ENCODE results near the gene LMOD2. TPM values are rescaled to one million over a fixed set of nuclear protein-coding genes. Genes with fewer than 3 reads are reported as not detected.
A peak's percentile ranks its signal among the peaks of the same experiment; 100 is the strongest.

Gene LMOD2
- total and polyA plus RNA-seq, 9 of the 15 experiments (the other 6 are each of a cell fraction or from before 2014, with no cell fraction given), result 0.04 TPM; not detected in 8

- no peak for TF ChIP-seq STAT6 (CRISPR knock-in tag; IDR thresholded peaks at IDR 0.05)
- TF ChIP-seq GATAD2A (IDR thresholded peaks at IDR 0.05), result no peak
- TF ChIP-seq ZNF175 (CRISPR knock-in tag; IDR thresholded peaks at IDR 0.05; ENCODE audit: low read depth), result no peak
- no peak for TF ChIP-seq SREBF1 (IDR thresholded peaks at IDR 0.05; ENCODE audit: borderline replicate concordance, low read depth, low read length)
- TF ChIP-seq MBD2 (IDR thresholded peaks at IDR 0.05; ENCODE audit: borderline replicate concordance, low read depth), result no peak
- no peak for TF ChIP-seq REST (IDR thresholded peaks at IDR 0.05; ENCODE audit: borderline replicate concordance)
- no peak for TF ChIP-seq REST (CRISPR knock-in tag; IDR thresholded peaks at IDR 0.05; ENCODE audit: low read depth)
- peak; percentile 46; the same call in 1 of the 2 replicates for TF ChIP-seq DPF2 (IDR thresholded peaks at IDR 0.05)
- TF ChIP-seq GABPA (tag; conservative IDR thresholded peaks at IDR 0.05; ENCODE audit: low read depth), result no peak
- TF ChIP-seq CREB1 (IDR thresholded peaks at IDR 0.05), result no peak
- TF ChIP-seq CREB1 (CRISPR knock-in tag; IDR thresholded peaks at IDR 0.05), result no peak
- TF ChIP-seq ZNF57 (CRISPR knock-in tag; IDR thresholded peaks at IDR 0.05), result no peak
- TF ChIP-seq CEBPB (tag; IDR thresholded peaks at IDR 0.05), result peak; percentile 49
- no peak for TF ChIP-seq ZBTB12 (CRISPR knock-in tag; IDR thresholded peaks at IDR 0.05)
- no peak for TF ChIP-seq CHAMP1 (IDR thresholded peaks at IDR 0.05)
- TF ChIP-seq FUS (optimal IDR thresholded peaks at IDR 0.05; ENCODE audit: low read depth, low read length), result no peak
Measured at GRCh38 chr7:123709525-123709924, 53.9 kb downstream of the LMOD2 start (continued).
